ENCODE data around the gene NEAT1.

Gene NEAT1

GRCh38 chr11:65489706-65490320, 67.2 kb downstream of the NEAT1 start:
- H3K36me3 ChIP-seq (ENCODE audit: control insufficient read depth, insufficient read depth, low read length): no peaks in the 10 kb centered on the region
- peaks cover 86% of the 10 kb centered on the region for H3K4me1 ChIP-seq (ENCODE audit: control insufficient read depth, insufficient read depth, low read length, poor library complexity, severe bottlenecking)
- H3K9me3 ChIP-seq (ENCODE audit: control insufficient read depth, low read length): no peaks in the 10 kb centered on the region
- WGBS, 2 experiments (ENCODE audit: insufficient coverage in 2 of 2): 36 to 41% methylated on average over 5 of the region's 8 CpGs
- H3K4me3 ChIP-seq (ENCODE audit: extremely low read depth, insufficient read depth, low read length, poor library complexity, severe bottlenecking): no peak overlapping the region
- H3K27ac ChIP-seq (ENCODE audit: low read depth, low read length, severe bottlenecking): peak overlapping the region; percentile 98

- no peak overlapping the region for H3K4me3 ChIP-seq (ENCODE audit: extremely low read depth, insufficient read depth, low read length, poor library complexity, severe bottlenecking)
- peaks cover 82% of the 10 kb centered on the region for H3K4me1 ChIP-seq (ENCODE audit: control insufficient read depth, insufficient read depth, low read length, poor library complexity, severe bottlenecking)
- 87 to 88% methylated on average over 3 of the region's 3 CpGs for WGBS, 2 experiments (ENCODE audit: insufficient coverage in 2 of 2)
- no peaks in the 10 kb centered on the region for H3K9me3 ChIP-seq (ENCODE audit: control insufficient read depth, low read length)
- peak overlapping the region; percentile 98 for H3K27ac ChIP-seq (ENCODE audit: low read depth, low read length, severe bottlenecking)
- H3K36me3 ChIP-seq (ENCODE audit: control insufficient read depth, insufficient read depth, low read length): no peaks in the 10 kb centered on the region
Observed at GRCh38 chr11:65491163-65491465, 68.5 kb downstream of the NEAT1 start.

- Histone ChIP-seq H3K36me3 (ENCODE audit: control insufficient read depth, insufficient read depth, low read length) (no peaks in the 10 kb centered on the region), H3K9me3 (ENCODE audit: control insufficient read depth, low read length) (no peaks in the 10 kb centered on the region), H3K4me1 (ENCODE audit: control insufficient read depth, insufficient read depth, low read length, poor library complexity, severe bottlenecking) (peaks cover 84% of the 10 kb centered on the region), H3K27ac (ENCODE audit: low read depth, low read length, severe bottlenecking) (peak overlapping the region; percentile 98), H3K4me3 (ENCODE audit: extremely low read depth, insufficient read depth, low read length, poor library complexity, severe bottlenecking) (no peak overlapping the region)
- WGBS, 2 experiments (ENCODE audit: insufficient coverage in 2 of 2): 29 to 41% methylated on average over 11 to 13 of the region's 17 CpGs
Observed at GRCh38 chr11:65491614-65492386, 69.2 kb downstream of the NEAT1 start.

- peak overlapping the region; percentile 98 for H3K27ac ChIP-seq (ENCODE audit: low read depth, low read length, severe bottlenecking)
- H3K9me3 ChIP-seq (ENCODE audit: control insufficient read depth, low read length): no peaks in the 10 kb centered on the region
Observed at GRCh38 chr11:65492387-65492636, 69.7 kb downstream of the NEAT1 start.

GRCh38 chr11:65492637-65493366, 70.2 kb downstream of the NEAT1 start:
- H3K9me3 ChIP-seq (ENCODE audit: control insufficient read depth, low read length): no peaks in the 10 kb centered on the region
- no peaks in the 10 kb centered on the region for H3K36me3 ChIP-seq (ENCODE audit: control insufficient read depth, insufficient read depth, low read length)
- peak overlapping the region; percentile 98 for H3K27ac ChIP-seq (ENCODE audit: low read depth, low read length, severe bottlenecking)
- peaks cover 83% of the 10 kb centered on the region for H3K4me1 ChIP-seq (ENCODE audit: control insufficient read depth, insufficient read depth, low read length, poor library complexity, severe bottlenecking)
- H3K4me3 ChIP-seq (ENCODE audit: extremely low read depth, insufficient read depth, low read length, poor library complexity, severe bottlenecking): no peak overlapping the region
- 65 to 82% methylated on average over 2 of the region's 6 CpGs for WGBS, 2 experiments (ENCODE audit: insufficient coverage in 2 of 2)

More at GRCh38 chr11:65492387-65492636, 69.7 kb downstream of the NEAT1 start:
- WGBS, 2 experiments (ENCODE audit: insufficient coverage in 2 of 2): 90 to 91% methylated on average over 4 of the region's 4 CpGs
- no peak overlapping the region for H3K4me3 ChIP-seq (ENCODE audit: extremely low read depth, insufficient read depth, low read length, poor library complexity, severe bottlenecking)
- H3K4me1 ChIP-seq (ENCODE audit: control insufficient read depth, insufficient read depth, low read length, poor library complexity, severe bottlenecking): peaks cover 83% of the 10 kb centered on the region
- no peaks in the 10 kb centered on the region for H3K36me3 ChIP-seq (ENCODE audit: control insufficient read depth, insufficient read depth, low read length)

- peaks cover 77% of the 10 kb centered on the region for H3K4me1 ChIP-seq (ENCODE audit: control insufficient read depth, insufficient read depth, low read length, poor library complexity, severe bottlenecking)
- no peaks in the 10 kb centered on the region for H3K9me3 ChIP-seq (ENCODE audit: control insufficient read depth, low read length)
- WGBS, 2 experiments (ENCODE audit: insufficient coverage in 2 of 2): 72 to 73% methylated on average over 9 to 12 of the region's 12 CpGs
- H3K4me3 ChIP-seq (ENCODE audit: extremely low read depth, insufficient read depth, low read length, poor library complexity, severe bottlenecking): no peak overlapping the region
- peak overlapping the region; percentile 98 for H3K27ac ChIP-seq (ENCODE audit: low read depth, low read length, severe bottlenecking)
- H3K36me3 ChIP-seq (ENCODE audit: control insufficient read depth, insufficient read depth, low read length): no peaks in the 10 kb centered on the region
Observed at GRCh38 chr11:65493367-65494176, 71.0 kb downstream of the NEAT1 start.
